GM23338 (cell line): ENCODE data around the gene PDSS2. TPM values are rescaled to one million over a fixed set of nuclear protein-coding genes. Genes with fewer than 3 reads are reported as not detected.

ENCODE experiments used
- ATAC-seq: fragments of 200-7000 bp; cut with Tn5 transposase; 3 replicates; pipeline ENCODE4 v1.9.1; 2020
- DNase-seq: peaks from one replicate; pipeline ENCODE4 v3.0.0-alpha.2; 2015; ENCODE audit warnings: low spot score
- H2AFZ ChIP-seq: fragments of 200-600 bp; sonication (generic); 2 replicates; pipeline ENCODE4 v1.8.0; 2016; ENCODE audit warnings: antibody characterized with exemption, mild to moderate bottlenecking, moderate library complexity
- H3F3A ChIP-seq: fragments of 200-600 bp; sonication (generic); replicated peaks from 2 replicates; pipeline ENCODE4 v1.8.0; 2017; ENCODE audit warnings: antibody characterized with exemption, mixed run types, low read depth
- H3K27ac ChIP-seq: fragments of 200-600 bp; sonication (generic); 2 replicates; pipeline ENCODE4 v1.6.1; 2016; ENCODE audit warnings: low read depth
- H3K27me3 ChIP-seq: fragments of 200-600 bp; sonication (generic); 2 replicates; pipeline ENCODE4 v1.8.0; 2016; ENCODE audit warnings: mild to moderate bottlenecking, mixed run types, moderate library complexity; ENCODE audit not compliant: insufficient read depth
- H3K36me3 ChIP-seq: fragments of 200-600 bp; sonication (generic); 2 replicates; pipeline ENCODE4 v1.8.0; 2016; ENCODE audit warnings: mild to moderate bottlenecking; ENCODE audit not compliant: insufficient read depth
- H3K4me1 ChIP-seq: fragments of 200-600 bp; sonication (generic); 2 replicates; pipeline ENCODE4 v1.8.0; 2016; ENCODE audit warnings: mild to moderate bottlenecking, moderate library complexity; ENCODE audit not compliant: insufficient read depth
- H3K4me2 ChIP-seq: fragments of 200-600 bp; sonication (generic); 2 replicates; pipeline ENCODE4 v1.7.1; 2017; ENCODE audit warnings: mixed run types
- H3K4me3 ChIP-seq: fragments of 200-600 bp; sonication (generic); 2 replicates; pipeline ENCODE4 v1.6.1; 2016; ENCODE audit warnings: mixed run types
- H3K79me2 ChIP-seq: fragments of 200-600 bp; sonication (generic); replicated peaks from 2 replicates; pipeline ENCODE4 v1.8.0; 2017; ENCODE audit warnings: mild to moderate bottlenecking; ENCODE audit not compliant: insufficient read depth
- H3K9me2 ChIP-seq: fragments of 200-600 bp; sonication (generic); 2 replicates; pipeline ENCODE4 v1.8.0; 2017; ENCODE audit not compliant: insufficient read depth
- H4K20me1 ChIP-seq: fragments of 200-600 bp; sonication (generic); replicated peaks from 2 replicates; pipeline ENCODE4 v1.8.0; 2017; ENCODE audit warnings: mild to moderate bottlenecking; ENCODE audit not compliant: insufficient read depth
- H3K27ac Mint-ChIP-seq: 2 replicates; pipeline ENCODE4 v1.8.0; 2020; ENCODE audit warnings: inconsistent platforms, mild to moderate bottlenecking, moderate library complexity, mixed read lengths
- H3K27me3 Mint-ChIP-seq: 3 replicates; pipeline ENCODE4 v1.8.0; 2022; ENCODE audit warnings: low read depth, mild to moderate bottlenecking, moderate library complexity, mixed read lengths, inconsistent platforms; ENCODE audit not compliant: insufficient read depth, poor library complexity
- H3K36me3 Mint-ChIP-seq: 3 replicates; pipeline ENCODE4 v1.8.0; 2021; ENCODE audit warnings: low read depth, mild to moderate bottlenecking, inconsistent platforms, moderate library complexity, mixed read lengths
- H3K4me1 Mint-ChIP-seq: 3 replicates; pipeline ENCODE4 v1.8.0; 2020; ENCODE audit warnings: mild to moderate bottlenecking, inconsistent platforms, mixed read lengths
- H3K4me3 Mint-ChIP-seq: 3 replicates; pipeline ENCODE4 v1.8.0; 2021; ENCODE audit warnings: moderate library complexity, mild to moderate bottlenecking, inconsistent platforms, mixed read lengths
- H3K9me3 Mint-ChIP-seq: 3 replicates; pipeline ENCODE4 v1.8.0; 2020; ENCODE audit warnings: moderate library complexity, mild to moderate bottlenecking, inconsistent platforms, mixed read lengths
- CREB1 ChIP-seq: fragments of 250-450 bp; sonication (Bioruptor Pico); IDR thresholded peaks from 2 replicates; pipeline ENCODE4 v1.5.0; 2020; ENCODE audit warnings: low read depth, mild to moderate bottlenecking, moderate library complexity
- CTCF ChIP-seq, 2 experiments: fragments of 200-600 bp in 1 of 2; sonication (generic) in 1 of 2; conservative IDR thresholded peaks; 2 replicates each; pipeline versions ENCODE4 v1.5.1 to v1.6.1; 2016 to 2017; ENCODE audit warnings: antibody characterized with exemption in 2 of 2, low read depth in 2 of 2, mild to moderate bottlenecking in 2 of 2, moderate library complexity in 1 of 2
- ETS1 ChIP-seq: IDR thresholded peaks from 2 replicates; pipeline ENCODE4 v1.6.1; 2016; ENCODE audit warnings: antibody characterized with exemption
- EZH2 ChIP-seq: fragments of 200-600 bp; sonication (generic); IDR thresholded peaks from one replicate; pipeline ENCODE4 v1.8.0; 2017; ENCODE audit warnings: antibody characterized with exemption, mild to moderate bottlenecking, low read depth; ENCODE audit not compliant: unreplicated experiment
- EZH2phosphoT487 ChIP-seq: fragments of 200-600 bp; sonication (generic); IDR thresholded peaks from one replicate; pipeline ENCODE4 v1.8.1; 2018; ENCODE audit warnings: antibody characterized with exemption; ENCODE audit not compliant: unreplicated experiment
- JUNB ChIP-seq: IDR thresholded peaks from one replicate; pipeline ENCODE4 v1.6.1; 2016; ENCODE audit warnings: antibody characterized with exemption; ENCODE audit not compliant: unreplicated experiment
- NANOG ChIP-seq: IDR thresholded peaks from 2 replicates; pipeline ENCODE4 v1.6.1; 2016; ENCODE audit warnings: antibody characterized with exemption, borderline replicate concordance
- POLR2AphosphoS5 ChIP-seq: IDR thresholded peaks from 2 replicates; pipeline ENCODE4 v1.6.1; 2016; ENCODE audit warnings: antibody characterized with exemption, low read depth
- REST ChIP-seq: IDR thresholded peaks from one replicate; pipeline ENCODE4 v1.6.1; 2018; ENCODE audit warnings: antibody characterized with exemption; ENCODE audit not compliant: unreplicated experiment
- STAT1 ChIP-seq: IDR thresholded peaks from one replicate; pipeline ENCODE4 v1.6.1; 2016; ENCODE audit warnings: antibody characterized with exemption; ENCODE audit not compliant: unreplicated experiment
- ZNF114 ChIP-seq: fragments of 250-450 bp; sonication (Bioruptor Pico); IDR thresholded peaks from 2 replicates; pipeline ENCODE4 v1.5.0; 2020; ENCODE audit warnings: mild to moderate bottlenecking, moderate library complexity
- ZNF331 ChIP-seq: fragments of 250-450 bp; sonication (Bioruptor Pico); IDR thresholded peaks from 2 replicates; pipeline ENCODE4 v1.5.0; 2020; ENCODE audit warnings: low read depth, mild to moderate bottlenecking, moderate library complexity
- ZNF462 ChIP-seq: fragments of 250-450 bp; sonication (Bioruptor Pico); IDR thresholded peaks from 2 replicates; pipeline ENCODE4 v1.5.0; 2020; ENCODE audit warnings: mild to moderate bottlenecking, moderate library complexity
- polyA plus RNA-seq: library from polyadenylated mRNA; unstranded; fragments of >200 nt; fragmentation: Nextera tagmentation; extraction: Ambion mirVana; gene quantifications from 2 replicates; pipeline ENCODE4 v1.2.1, GENCODE V29; 2016
- total RNA-seq: library from RNA; depleted of rRNA; stranded (reverse); fragments of >200 nt; shearing (Covaris generic); gene quantifications from 2 replicates; pipeline ENCODE4 v1.2.3, GENCODE V29; 2014

PDSS2 gene
- total and polyA plus RNA-seq, 2 experiments from 2014 or later, result 7.3 to 16.7 TPM

- H4K20me1 ChIP-seq, result no peaks in the 10 kb centered on the region
- Mint-ChIP-seq H3K27ac (no peak overlapping the region), H3K36me3 (peaks cover 34% of the 10 kb centered on the region), H3K9me3 (peaks cover 26% of the 10 kb centered on the region), H3K27me3 (peaks cover 2% of the 10 kb centered on the region), H3K4me1 (peaks cover 8% of the 10 kb centered on the region), H3K4me3 (no peak overlapping the region)
- no peak for DNase-seq
- TF ChIP-seq CTCF (conservative IDR thresholded peaks at IDR 0.05; ENCODE audit: low read depth in 2 of 2), result no peak
- TF ChIP-seq NANOG, result no peak
- no peak for TF ChIP-seq JUNB
- no peak for TF ChIP-seq ZNF331 (CRISPR knock-in tag)
- TF ChIP-seq EZH2phosphoT487, result no peak
- no peak for TF ChIP-seq STAT1
- TF ChIP-seq REST, result no peak
- TF ChIP-seq ETS1, result no peak
- TF ChIP-seq POLR2AphosphoS5, result no peak
- no peak for TF ChIP-seq CREB1 (CRISPR knock-in tag)
- TF ChIP-seq ZNF114, result no peak
- no peak for TF ChIP-seq ZNF462
- no peak for TF ChIP-seq EZH2
- no peaks in the 10 kb centered on the region for H3K27me3 ChIP-seq
- no peaks in the 10 kb centered on the region for H3F3A ChIP-seq
- H2AFZ ChIP-seq, result no peak overlapping the region
- H3K9me2 ChIP-seq, result no peaks in the 10 kb centered on the region
- no peak overlapping the region for H3K4me2 ChIP-seq
- no peak for ATAC-seq
- H3K4me3 ChIP-seq, result no peak overlapping the region
- no peak overlapping the region for H3K27ac ChIP-seq
- H3K36me3 ChIP-seq, result no peaks in the 10 kb centered on the region
- no peaks in the 10 kb centered on the region for H3K4me1 ChIP-seq
- peaks cover 20% of the 10 kb centered on the region for H3K79me2 ChIP-seq
Observed at GRCh38 chr6:107402533-107402932, 56.8 kb downstream of the PDSS2 start.
